Femur (tissue), 1 donor: ENCODE data around the gene ARHGAP1.

Experiments
- DNase-seq: peaks from one replicate; pipeline ENCODE4 v3.0.0-alpha.2; 2017

ARHGAP1 gene

GRCh38 chr11:46700241-46701077 is at the start of gene ARHGAP1, which contains the start of gene ZNF408:
TSS of gene ARHGAP1 (minus strand) at chr11:46700619. CDS start at chr11:46696107, 4,512 bp downstream.
TSS of gene ZNF408 (plus strand) at chr11:46701031. CDS start at chr11:46701048, 17 bp downstream.
- DNase-seq, result peak; percentile 99

GRCh38 chr11:46747150-46747549 is 46.7 kb upstream of the ARHGAP1 start:
- DNase-seq, result no peak

- DNase-seq, result no peak
These were observed 45.6 kb upstream of the ARHGAP1 start for GRCh38 chr11:46745995-46746394.

GRCh38 chr11:46745328-46745727 is 44.9 kb upstream of the ARHGAP1 start:
- DNase-seq, result no peak

- no peak for DNase-seq
These were observed 43.4 kb upstream of the ARHGAP1 start for GRCh38 chr11:46743693-46744339.

- no peak for DNase-seq
These were observed 42.6 kb upstream of the ARHGAP1 start for GRCh38 chr11:46743043-46743442.

- DNase-seq, result no peak
These were observed 41.4 kb upstream of the ARHGAP1 start for GRCh38 chr11:46741600-46742484.

GRCh38 chr11:46738887-46739286 is 38.5 kb upstream of the ARHGAP1 start:
- no peak for DNase-seq

GRCh38 chr11:46737699-46738098 is 37.3 kb upstream of the ARHGAP1 start:
- DNase-seq, result no peak

GRCh38 chr11:46736615-46737014 is 36.2 kb upstream of the ARHGAP1 start:
- no peak for DNase-seq

- DNase-seq, result no peak
These were observed 35.7 kb upstream of the ARHGAP1 start for GRCh38 chr11:46736146-46736545.

- no peak for DNase-seq
These were observed 32.8 kb upstream of the ARHGAP1 start for GRCh38 chr11:46733234-46733633.

GRCh38 chr11:46731545-46731944 is 31.1 kb upstream of the ARHGAP1 start:
- no peak for DNase-seq

- no peak for DNase-seq
These were observed 28.9 kb upstream of the ARHGAP1 start for GRCh38 chr11:46729110-46730027.

- no peak for DNase-seq
These were observed 28.2 kb upstream of the ARHGAP1 start for GRCh38 chr11:46728659-46729040.

- DNase-seq, result no peak
These were observed 27.7 kb upstream of the ARHGAP1 start for GRCh38 chr11:46727952-46728658.

GRCh38 chr11:46726206-46726862 is 25.9 kb upstream of the ARHGAP1 start:
- no peak for DNase-seq

GRCh38 chr11:46725338-46726205 is 25.2 kb upstream of the ARHGAP1 start:
- DNase-seq, result no peak

- DNase-seq, result no peak
These were observed 23.7 kb upstream of the ARHGAP1 start for GRCh38 chr11:46724088-46724487.

- DNase-seq, result no peak
These were observed 22.9 kb upstream of the ARHGAP1 start for GRCh38 chr11:46723359-46723680.
